ENCODE results near the gene ARSG.
A peak's percentile ranks its signal among the peaks of the same experiment; 100 is the strongest.

DNA sequence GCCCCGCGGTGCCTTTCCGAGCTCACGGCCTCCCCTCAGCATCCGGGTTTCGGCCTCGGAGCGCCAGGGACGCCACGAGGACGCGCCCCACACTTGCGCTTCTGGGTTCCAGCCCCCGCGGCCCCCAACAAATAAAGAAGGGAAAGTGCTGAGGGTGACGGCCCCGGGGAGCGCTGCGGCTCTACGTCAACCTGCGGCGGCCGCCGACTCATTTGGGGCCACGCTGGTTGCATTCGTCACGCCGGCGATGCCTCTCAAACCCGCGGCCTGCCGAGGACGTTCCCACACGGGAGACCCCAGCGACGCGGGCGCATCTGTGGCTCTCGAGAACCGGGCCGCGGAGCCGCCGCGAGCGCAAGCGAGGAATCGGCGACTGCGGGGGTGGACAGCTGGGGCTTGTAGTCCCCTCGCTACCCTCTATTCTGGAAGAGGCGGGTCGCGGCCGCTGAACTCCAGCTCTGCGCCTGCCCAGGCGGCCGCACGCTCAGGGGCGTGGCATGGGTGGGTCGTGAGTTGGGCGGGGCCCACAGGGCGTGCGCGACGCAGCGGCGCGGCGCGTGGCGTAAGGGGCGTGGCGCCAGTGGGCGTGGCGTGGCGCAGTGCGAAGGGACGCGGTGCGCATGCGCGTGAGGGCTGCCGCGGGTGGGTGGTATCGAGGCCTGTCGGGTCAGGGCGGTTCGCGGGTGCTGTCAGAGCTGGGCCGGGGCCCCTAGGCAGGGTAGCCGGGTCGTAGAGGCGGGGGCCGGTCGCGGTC, 43.7 kb upstream of the ARSG start, which contains the start of gene AMZ2:
- TF ChIP-seq, protein P1, sequence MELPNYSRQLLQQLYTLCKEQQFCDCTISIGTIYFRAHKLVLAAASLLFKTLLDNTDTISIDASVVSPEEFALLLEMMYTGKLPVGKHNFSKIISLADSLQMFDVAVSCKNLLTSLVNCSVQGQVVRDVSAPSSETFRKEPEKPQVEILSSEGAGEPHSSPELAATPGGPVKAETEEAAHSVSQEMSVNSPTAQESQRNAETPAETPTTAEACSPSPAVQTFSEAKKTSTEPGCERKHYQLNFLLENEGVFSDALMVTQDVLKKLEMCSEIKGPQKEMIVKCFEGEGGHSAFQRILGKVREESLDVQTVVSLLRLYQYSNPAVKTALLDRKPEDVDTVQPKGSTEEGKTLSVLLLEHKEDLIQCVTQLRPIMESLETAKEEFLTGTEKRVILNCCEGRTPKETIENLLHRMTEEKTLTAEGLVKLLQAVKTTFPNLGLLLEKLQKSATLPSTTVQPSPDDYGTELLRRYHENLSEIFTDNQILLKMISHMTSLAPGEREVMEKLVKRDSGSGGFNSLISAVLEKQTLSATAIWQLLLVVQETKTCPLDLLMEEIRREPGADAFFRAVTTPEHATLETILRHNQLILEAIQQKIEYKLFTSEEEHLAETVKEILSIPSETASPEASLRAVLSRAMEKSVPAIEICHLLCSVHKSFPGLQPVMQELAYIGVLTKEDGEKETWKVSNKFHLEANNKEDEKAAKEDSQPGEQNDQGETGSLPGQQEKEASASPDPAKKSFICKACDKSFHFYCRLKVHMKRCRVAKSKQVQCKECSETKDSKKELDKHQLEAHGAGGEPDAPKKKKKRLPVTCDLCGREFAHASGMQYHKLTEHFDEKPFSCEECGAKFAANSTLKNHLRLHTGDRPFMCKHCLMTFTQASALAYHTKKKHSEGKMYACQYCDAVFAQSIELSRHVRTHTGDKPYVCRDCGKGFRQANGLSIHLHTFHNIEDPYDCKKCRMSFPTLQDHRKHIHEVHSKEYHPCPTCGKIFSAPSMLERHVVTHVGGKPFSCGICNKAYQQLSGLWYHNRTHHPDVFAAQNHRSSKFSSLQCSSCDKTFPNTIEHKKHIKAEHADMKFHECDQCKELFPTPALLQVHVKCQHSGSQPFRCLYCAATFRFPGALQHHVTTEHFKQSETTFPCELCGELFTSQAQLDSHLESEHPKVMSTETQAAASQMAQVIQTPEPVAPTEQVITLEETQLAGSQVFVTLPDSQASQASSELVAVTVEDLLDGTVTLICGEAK (IDR thresholded peaks at IDR 0.05; ENCODE audit: borderline replicate concordance): no peak
- TF ChIP-seq ZNF24 (IDR thresholded peaks at IDR 0.05): no peak
- TF ChIP-seq POLR2AphosphoS5 (IDR thresholded peaks at IDR 0.05; ENCODE audit: low read length): peak; percentile 90
- no peak for TF ChIP-seq MTA2 (IDR thresholded peaks at IDR 0.05; ENCODE audit: low read depth)
- TF ChIP-seq CBX3 (IDR thresholded peaks at IDR 0.05; ENCODE audit: borderline replicate concordance, low read depth): no peak
- TF ChIP-seq POLR2A (IDR thresholded peaks at IDR 0.05; ENCODE audit: low read depth, low read length): peak; percentile 95
- peak; percentile 51; the same call in 1 of the 2 replicates for TF ChIP-seq TAF1 (IDR thresholded peaks at IDR 0.05; ENCODE audit: borderline replicate concordance, low read depth, low read length)
